HFF-Myc (cell line): ENCODE data around the gene AGL.

Experiments
- DNase-seq: peaks from one replicate; pipeline ENCODE4 v3.0.0-alpha.2; 2011; ENCODE audit warnings: low read depth; ENCODE audit errors: extremely low read depth
- H3K4me3 ChIP-seq: replicated peaks from 2 replicates; pipeline ENCODE4 v1.5.1; 2011; ENCODE audit warnings: low read depth, mild to moderate bottlenecking, control low read depth, low read length
- TF ChIP-seq, protein P1 (sequence below): IDR thresholded peaks from 2 replicates; pipeline ENCODE4 v1.5.1; 2012; ENCODE audit warnings: mild to moderate bottlenecking, low read depth, low read length, control low read depth; ENCODE audit errors: missing control alignments

Gene AGL

DNA sequence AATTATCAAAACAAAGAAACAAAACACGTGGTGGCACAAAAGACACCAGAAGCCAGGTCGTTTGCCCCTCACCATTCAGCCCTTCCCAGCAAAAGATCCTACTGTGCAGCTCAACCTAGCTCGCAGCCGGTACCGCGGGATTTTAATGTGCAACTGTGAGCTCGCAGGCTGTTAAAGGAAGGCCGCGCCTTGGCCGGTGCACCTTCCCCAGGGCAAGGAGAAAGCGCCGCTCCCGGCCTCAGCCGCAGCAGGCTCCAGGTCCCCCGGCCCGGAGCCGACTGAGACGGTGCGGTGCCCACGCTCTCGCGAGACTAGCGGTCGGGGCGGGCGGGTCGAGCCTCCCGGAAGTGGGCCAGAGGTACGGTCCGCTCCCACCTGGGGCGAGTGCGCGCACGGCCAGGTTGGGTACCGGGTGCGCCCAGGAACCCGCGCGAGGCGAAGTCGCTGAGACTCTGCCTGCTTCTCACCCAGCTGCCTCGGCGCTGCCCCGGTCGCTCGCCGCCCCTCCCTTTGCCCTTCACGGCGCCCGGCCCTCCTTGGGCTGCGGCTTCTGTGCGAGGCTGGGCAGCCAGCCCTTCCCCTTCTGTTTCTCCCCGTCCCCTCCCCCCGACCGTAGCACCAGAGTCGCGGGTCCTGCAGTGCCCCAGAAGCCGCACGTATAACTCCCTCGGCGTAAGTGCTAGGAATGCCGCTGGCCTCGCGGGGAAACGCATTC, at the start of gene AGL:
AGL (plus strand) TSS at position 618 of the 715 bp plus-strand sequence. CDS start 682 bp downstream, outside the sequence.
- TF ChIP-seq, protein P1, sequence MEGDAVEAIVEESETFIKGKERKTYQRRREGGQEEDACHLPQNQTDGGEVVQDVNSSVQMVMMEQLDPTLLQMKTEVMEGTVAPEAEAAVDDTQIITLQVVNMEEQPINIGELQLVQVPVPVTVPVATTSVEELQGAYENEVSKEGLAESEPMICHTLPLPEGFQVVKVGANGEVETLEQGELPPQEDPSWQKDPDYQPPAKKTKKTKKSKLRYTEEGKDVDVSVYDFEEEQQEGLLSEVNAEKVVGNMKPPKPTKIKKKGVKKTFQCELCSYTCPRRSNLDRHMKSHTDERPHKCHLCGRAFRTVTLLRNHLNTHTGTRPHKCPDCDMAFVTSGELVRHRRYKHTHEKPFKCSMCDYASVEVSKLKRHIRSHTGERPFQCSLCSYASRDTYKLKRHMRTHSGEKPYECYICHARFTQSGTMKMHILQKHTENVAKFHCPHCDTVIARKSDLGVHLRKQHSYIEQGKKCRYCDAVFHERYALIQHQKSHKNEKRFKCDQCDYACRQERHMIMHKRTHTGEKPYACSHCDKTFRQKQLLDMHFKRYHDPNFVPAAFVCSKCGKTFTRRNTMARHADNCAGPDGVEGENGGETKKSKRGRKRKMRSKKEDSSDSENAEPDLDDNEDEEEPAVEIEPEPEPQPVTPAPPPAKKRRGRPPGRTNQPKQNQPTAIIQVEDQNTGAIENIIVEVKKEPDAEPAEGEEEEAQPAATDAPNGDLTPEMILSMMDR: no peak
- peak within 1 kb of the TSS; percentile 73 for H3K4me3 ChIP-seq
- DNase-seq: peak; percentile 11

DNA sequence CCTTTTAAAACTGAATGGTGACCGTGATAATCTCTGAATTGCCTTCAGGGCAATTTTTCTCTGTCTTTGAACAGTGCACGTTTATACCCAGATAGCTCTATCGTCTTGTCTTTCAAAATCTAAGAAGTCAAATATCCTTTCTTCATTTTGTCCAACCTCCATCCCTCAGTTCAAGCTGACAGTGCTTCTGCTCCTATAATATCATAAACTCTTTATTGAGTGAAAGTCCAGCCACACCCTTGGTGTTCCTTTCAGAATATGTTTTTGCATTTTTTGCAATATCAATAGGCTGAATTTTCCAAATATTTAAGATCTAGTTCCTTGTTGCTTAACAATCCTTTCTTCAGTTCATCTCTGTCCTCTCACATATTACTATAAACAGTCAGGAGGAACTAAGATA, 48.6 kb upstream of the AGL start:
- DNase-seq: no peak
- no peak overlapping the region for H3K4me3 ChIP-seq
- TF ChIP-seq, protein P1: no peak

DNA sequence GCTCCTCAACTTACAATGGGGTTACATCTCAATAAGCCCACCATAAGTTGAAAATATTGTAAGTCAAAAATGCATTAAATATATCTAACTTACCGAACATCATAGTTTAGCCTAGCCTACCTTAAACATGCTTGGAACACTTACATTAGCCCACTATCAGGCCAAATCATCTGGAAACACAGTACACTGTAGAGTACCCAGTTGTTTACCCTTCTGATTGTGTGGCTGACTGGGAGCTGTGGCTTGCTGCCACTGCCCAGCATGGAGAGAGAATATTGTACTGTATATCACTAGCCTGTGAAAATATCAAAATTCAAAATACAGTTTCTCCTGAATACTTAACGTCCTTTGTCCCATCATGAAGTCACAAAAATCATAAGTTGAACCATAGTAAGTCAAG, 43.3 kb upstream of the AGL start:
- TF ChIP-seq, protein P1: no peak
- no peak overlapping the region for H3K4me3 ChIP-seq
- no peak for DNase-seq

DNA sequence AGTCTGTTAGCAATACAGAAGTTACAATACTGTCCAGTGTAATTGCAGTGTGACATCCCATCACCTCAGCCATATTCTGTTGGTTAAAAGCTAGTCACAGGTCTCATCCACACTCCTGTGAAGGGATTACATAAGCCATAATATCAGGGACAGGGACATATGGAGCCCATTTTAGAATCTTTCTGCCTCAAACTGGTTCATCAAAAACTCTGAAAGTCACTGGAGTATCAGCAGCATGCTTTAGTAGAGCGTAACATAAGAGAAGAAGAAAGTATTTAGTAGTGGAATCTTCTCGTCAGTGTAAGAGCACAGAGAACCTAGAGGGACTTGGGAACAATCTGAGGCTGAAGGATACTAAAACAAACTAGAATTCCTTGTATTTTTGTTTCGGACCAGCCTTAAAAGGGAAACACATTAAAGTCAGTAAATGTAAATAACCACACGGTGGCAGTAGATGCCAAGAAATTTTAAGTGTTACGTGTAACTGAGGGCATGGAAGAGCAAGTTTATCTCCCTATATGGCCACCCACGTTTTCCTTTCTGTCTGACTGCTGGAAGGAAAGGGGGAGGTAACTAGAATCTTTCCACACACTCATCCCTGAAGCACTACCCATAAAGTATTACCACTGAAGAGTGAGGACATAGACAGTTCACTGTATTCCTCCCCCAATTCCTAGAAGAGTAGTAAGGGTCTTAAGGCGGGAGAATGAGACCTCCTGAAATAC, 41.6 kb upstream of the AGL start:
- H3K4me3 ChIP-seq: no peak overlapping the region
- TF ChIP-seq, protein P1: peak; percentile 30
- DNase-seq: peak; percentile 88

DNA sequence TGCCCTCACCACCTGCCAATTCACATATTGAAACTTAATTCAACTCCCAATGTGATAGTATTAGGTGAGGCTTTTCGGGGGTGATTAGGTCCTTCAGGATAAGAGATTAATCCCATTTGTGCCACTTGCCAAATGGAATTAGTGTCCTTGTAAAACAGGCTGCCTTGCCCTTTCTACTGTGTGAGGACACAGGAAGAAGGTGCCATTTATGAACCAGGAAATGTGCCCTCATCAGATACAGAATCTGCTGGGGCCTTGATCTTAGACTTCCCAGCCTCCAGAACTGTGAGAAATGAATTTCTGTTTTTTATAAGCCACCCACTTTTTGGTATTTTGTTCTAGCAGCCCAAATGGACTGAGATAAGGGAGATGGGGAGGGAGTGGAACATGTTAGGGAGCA, 39.1 kb upstream of the AGL start:
- no peak for DNase-seq
- no peak overlapping the region for H3K4me3 ChIP-seq
- TF ChIP-seq, protein P1: no peak

DNA sequence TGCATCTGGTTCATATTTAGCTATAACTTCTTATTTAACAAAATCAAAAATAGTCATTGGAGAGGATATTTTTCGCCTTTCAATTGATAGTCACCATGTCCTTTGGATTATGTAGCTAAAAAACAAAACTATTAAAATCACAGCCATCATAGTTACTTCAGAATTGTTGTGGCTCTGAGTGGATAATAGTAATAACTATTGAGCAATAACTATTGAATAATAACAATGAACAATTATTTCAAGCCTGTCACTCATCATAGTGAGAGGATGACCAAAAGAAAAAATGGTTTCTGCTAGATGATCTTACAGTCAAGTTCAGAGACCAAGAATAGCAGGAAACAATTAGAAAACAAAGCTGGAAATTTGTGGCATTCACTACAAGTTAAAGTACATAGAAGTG, 38.4 kb upstream of the AGL start:
- TF ChIP-seq, protein P1: no peak
- H3K4me3 ChIP-seq: no peak overlapping the region
- DNase-seq: no peak
